Measurements from ENCODE around the gene SHTN1. TPM values are rescaled to one million over a fixed set of nuclear protein-coding genes. Genes with fewer than 3 reads are reported as not detected.

SHTN1 gene
- total RNA-seq, 1 donor from 2014 or later = 18.2 TPM

GRCh38 chr10:116868722-116869121 is 136.3 kb downstream of the SHTN1 start:
- no peak for TF ChIP-seq CTCF (conservative IDR thresholded peaks at IDR 0.05)
- H3K4me3 Mint-ChIP-seq = no peak overlapping the region
- H3K27me3 Mint-ChIP-seq = no peaks in the 10 kb centered on the region
- H3K9me3 Mint-ChIP-seq = peaks cover 5% of the 10 kb centered on the region
- no peak for DNase-seq (ENCODE audit: extremely low spot score, unreplicated experiment)
- peaks cover 10% of the 10 kb centered on the region for H3K4me1 Mint-ChIP-seq (ENCODE audit: unreplicated experiment)
- no peaks in the 10 kb centered on the region for H3K36me3 Mint-ChIP-seq
- H3K27ac Mint-ChIP-seq = no peak overlapping the region

GRCh38 chr10:116868198-116868676 is 136.8 kb downstream of the SHTN1 start:
- no peak for DNase-seq (ENCODE audit: extremely low spot score, unreplicated experiment)
- Mint-ChIP-seq H3K36me3 (no peaks in the 10 kb centered on the region), H3K9me3 (peaks cover 5% of the 10 kb centered on the region), H3K4me3 (no peak overlapping the region), H3K27ac (no peak overlapping the region), H3K4me1 (ENCODE audit: unreplicated experiment) (peaks cover 10% of the 10 kb centered on the region), H3K27me3 (no peaks in the 10 kb centered on the region)
- no peak for TF ChIP-seq CTCF (conservative IDR thresholded peaks at IDR 0.05)

- H3K4me3 Mint-ChIP-seq = no peak overlapping the region
- H3K27ac Mint-ChIP-seq = no peak overlapping the region
- DNase-seq (ENCODE audit: extremely low spot score, unreplicated experiment) = no peak
- no peak for TF ChIP-seq CTCF (conservative IDR thresholded peaks at IDR 0.05)
- H3K36me3 Mint-ChIP-seq = no peaks in the 10 kb centered on the region
- H3K27me3 Mint-ChIP-seq = no peaks in the 10 kb centered on the region
- H3K9me3 Mint-ChIP-seq = no peaks in the 10 kb centered on the region
- H3K4me1 Mint-ChIP-seq (ENCODE audit: unreplicated experiment) = peaks cover 10% of the 10 kb centered on the region
Measured at GRCh38 chr10:116866987-116867595, 137.9 kb downstream of the SHTN1 start.

GRCh38 chr10:116866066-116866465 is 138.9 kb downstream of the SHTN1 start:
- H3K4me3 Mint-ChIP-seq = no peak overlapping the region
- no peaks in the 10 kb centered on the region for H3K9me3 Mint-ChIP-seq
- no peaks in the 10 kb centered on the region for H3K36me3 Mint-ChIP-seq
- H3K4me1 Mint-ChIP-seq (ENCODE audit: unreplicated experiment) = peaks cover 9% of the 10 kb centered on the region
- no peak overlapping the region for H3K27ac Mint-ChIP-seq
- TF ChIP-seq CTCF (conservative IDR thresholded peaks at IDR 0.05) = no peak
- H3K27me3 Mint-ChIP-seq = no peaks in the 10 kb centered on the region
- no peak for DNase-seq (ENCODE audit: extremely low spot score, unreplicated experiment)

- no peak for DNase-seq (ENCODE audit: extremely low spot score, unreplicated experiment)
- Mint-ChIP-seq H3K27ac (no peak overlapping the region), H3K27me3 (no peaks in the 10 kb centered on the region), H3K9me3 (peaks cover 5% of the 10 kb centered on the region), H3K36me3 (no peaks in the 10 kb centered on the region), H3K4me3 (no peak overlapping the region), H3K4me1 (ENCODE audit: unreplicated experiment) (peaks cover 4% of the 10 kb centered on the region)
- no peak for TF ChIP-seq CTCF (conservative IDR thresholded peaks at IDR 0.05)
Measured at GRCh38 chr10:116864436-116864835, 140.6 kb downstream of the SHTN1 start.
